T-cell (primary cell): Measurements from ENCODE around the gene SOBP. TPM values are rescaled to one million over a fixed set of nuclear protein-coding genes. Genes with fewer than 3 reads are reported as not detected.

Experiments
- ATAC-seq, 4 experiments: fragments of 200-7000 bp in 3 of 4; fragments of 150-1000 bp in 1 of 4; cut with Tn5 transposase; replicated peaks in 1 of 4; 1 replicate in 3 of 4; 2 replicates in 1 of 4; pipeline ENCODE4 v1.10.0; 2021; ENCODE audit warnings: moderate library complexity in 3 of 4, mild to moderate bottlenecking in 2 of 4, moderate number of reproducible peaks in 1 of 4
- CTCF ChIA-PET, 2 donors: fragments of 300-600 bp; sonication (Branson Sonifier 250); formaldehyde crosslinking; loops; one replicate each; lab custom pipeline; 2022; ENCODE audit warnings: antibody characterized with exemption in 2 of 2; lab: Charles Lee
- POLR2A ChIA-PET, 2 donors: fragments of 300-600 bp; sonication (Branson Sonifier 250); formaldehyde crosslinking; loops; one replicate each; lab custom pipeline; 2022; ENCODE audit warnings: antibody characterized with exemption in 2 of 2; lab: Charles Lee
- DNase-seq, 35 experiments: peaks; one replicate each; pipeline versions ENCODE4 v3.0.0 to v3.0.0-alpha.2; 2013 to 2023
- H3K27ac ChIP-seq: one replicate; pipeline ENCODE4 v1.5.1; 2013; ENCODE audit warnings: low read length
- H3K27me3 ChIP-seq, 2 experiments: replicated peaks in 1 of 2; 1 replicate in 1 of 2; 2 replicates in 1 of 2; pipeline versions ENCODE4 v1.6.1 to v1.7.0; 2013; ENCODE audit warnings: low read length in 1 of 2, mixed read lengths in 1 of 2; ENCODE audit not compliant: control insufficient read depth in 2 of 2, insufficient read depth in 2 of 2; ENCODE audit errors: extremely low read depth in 1 of 2
- H3K36me3 ChIP-seq, 2 donors: 1 replicate in 1 of 2; 2 replicates in 1 of 2; pipeline versions ENCODE4 v1.6.1 to v1.7.0; 2013; ENCODE audit warnings: low read length in 1 of 2; ENCODE audit not compliant: control insufficient read depth in 2 of 2, insufficient read depth in 1 of 2; ENCODE audit errors: extremely low read depth in 1 of 2
- H3K4me1 ChIP-seq, 2 experiments: 1 replicate in 1 of 2; 2 replicates in 1 of 2; pipeline versions ENCODE4 v1.6.1 to v1.7.0; 2013; ENCODE audit warnings: low read length in 2 of 2, mixed read lengths in 1 of 2; ENCODE audit not compliant: insufficient read depth in 2 of 2, control insufficient read depth in 1 of 2; ENCODE audit errors: extremely low read depth in 1 of 2
- H3K4me3 ChIP-seq, 2 donors: 1 replicate in 1 of 2; 2 replicates in 1 of 2; pipeline versions ENCODE4 v1.5.1 to v1.7.0; 2013; ENCODE audit warnings: mild to moderate bottlenecking in 2 of 2, low read length in 1 of 2, moderate library complexity in 1 of 2; ENCODE audit not compliant: control insufficient read depth in 1 of 2; ENCODE audit errors: extremely low read depth in 1 of 2
- H3K9me3 ChIP-seq: 2 replicates; pipeline ENCODE4 v1.7.0; 2013
- H3K27ac Mint-ChIP-seq, 2 donors: one replicate each; pipeline ENCODE4 v1.8.0; 2020 to 2021; ENCODE audit warnings: mild to moderate bottlenecking in 2 of 2, mixed read lengths in 2 of 2
- H3K27me3 Mint-ChIP-seq, 2 donors: one replicate each; pipeline ENCODE4 v1.8.0; 2021 to 2022; ENCODE audit warnings: mixed read lengths in 2 of 2
- H3K36me3 Mint-ChIP-seq: one replicate; pipeline ENCODE4 v1.8.0; 2021; ENCODE audit warnings: mixed read lengths
- H3K4me1 Mint-ChIP-seq, 3 donors: one replicate each; pipeline ENCODE4 v1.8.0; 2020 to 2022; ENCODE audit warnings: mixed read lengths in 3 of 3, mild to moderate bottlenecking in 1 of 3
- H3K4me3 Mint-ChIP-seq, 3 donors: one replicate each; pipeline ENCODE4 v1.8.0; 2020 to 2022; ENCODE audit warnings: mild to moderate bottlenecking in 3 of 3, mixed read lengths in 3 of 3, moderate library complexity in 3 of 3
- H3K9me3 Mint-ChIP-seq, 3 donors: one replicate each; pipeline ENCODE4 v1.8.0; 2020 to 2022; ENCODE audit warnings: mixed read lengths in 3 of 3
- WGBS: methylation state at CpG from one replicate; pipeline ENCODE4 v1.1.5; 2013; ENCODE audit warnings: missing lambda C conversion rate; ENCODE audit not compliant: insufficient coverage; 5-methylcytosine and 5-hydroxymethylcytosine counted together
- total RNA-seq, 35 experiments: library from RNA in 6 of 35; stranded (reverse) in 6 of 35; fragments of 120-200 nt in 1 of 35; gene quantifications; one replicate each; pipeline versions ENCODE4 v1.2.1 to v1.2.4 and lab custom pipeline; 2013 to 2026

Gene SOBP
- total RNA-seq, 5 donors from 2014 or later (not counting 1 experiment from before 2014, with no cell fraction given) = 0.30 to 0.95 (median 0.46) TPM

GRCh38 chr6:107620732-107621131 is 130.8 kb downstream of the SOBP start:
- WGBS = no CpG with 5 or more reads among the region's 2 CpGs
- Histone ChIP-seq H3K9me3 (no peaks in the 10 kb centered on the region), H3K4me3 (no peak overlapping the region), H3K4me1 (peaks cover 19 to 27% of the 10 kb centered on the region in 2 experiments), H3K27me3 (no peaks in the 10 kb centered on the region), H3K36me3 (no peaks in the 10 kb centered on the region), H3K27ac (no peak overlapping the region)
- ChIA-PET POLR2A (no interaction called here), CTCF (interaction anchor here in 1 of 2 donors (0.5 kb wide), 1 partner anchor 35 kb away, joined by 3 read pairs; no protein-coding TSS in a partner anchor)
- Mint-ChIP-seq H3K27me3 (no peaks in the 10 kb centered on the region), H3K9me3 (no peaks in the 10 kb centered on the region), H3K4me3 (no peak overlapping the region), H3K4me1 (peaks cover 31 to 34% (median 32%) of the 10 kb centered on the region in 3 donors), H3K27ac (peak overlapping the region in 1 of 2 donors; percentile 60), H3K36me3 (no peaks in the 10 kb centered on the region)
- ATAC-seq = no peak
- no peak for DNase-seq

DNA sequence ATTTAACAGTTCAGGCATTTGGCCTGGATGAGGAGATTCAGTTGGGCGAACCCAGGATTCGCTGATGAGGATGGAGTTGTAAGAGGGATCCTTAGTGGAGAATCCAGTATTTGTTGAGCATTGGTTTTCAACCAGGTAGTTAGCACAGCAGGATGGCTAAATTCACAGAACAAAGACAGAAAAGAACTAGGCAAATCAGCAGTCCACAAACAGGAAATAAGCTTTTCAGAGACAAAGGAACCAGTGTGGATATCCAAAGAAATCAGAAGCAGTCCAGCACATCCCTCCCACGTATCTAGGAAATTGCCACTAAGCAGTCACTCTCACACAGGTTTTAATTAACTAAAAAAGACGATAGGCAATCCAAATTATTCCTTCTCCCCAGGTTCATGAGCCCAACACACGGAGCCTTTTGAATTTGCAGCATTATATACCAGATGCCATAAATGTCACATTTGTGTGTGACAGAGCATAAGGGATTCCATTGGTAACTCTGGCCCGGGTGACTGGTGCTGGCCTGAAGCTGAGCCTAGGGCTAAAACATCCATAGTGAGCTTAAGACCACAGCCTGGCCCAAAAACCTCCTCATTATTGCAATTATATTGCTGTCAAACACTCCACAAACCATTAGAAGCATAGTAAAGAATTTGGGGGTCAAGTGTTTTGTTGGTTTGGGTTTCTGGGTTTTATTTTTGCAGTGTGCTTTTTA is 131.5 kb downstream of the SOBP start:
- ChIA-PET POLR2A (no interaction called here), CTCF (no interaction called here)
- Histone ChIP-seq H3K27me3 (no peaks in the 10 kb centered on the region), H3K36me3 (no peaks in the 10 kb centered on the region), H3K4me3 (no peak overlapping the region), H3K9me3 (no peaks in the 10 kb centered on the region), H3K27ac (no peak overlapping the region), H3K4me1 (peaks cover 19 to 27% of the 10 kb centered on the region in 2 experiments)
- WGBS = 97% methylated on average over 4 of the region's 6 CpGs
- Mint-ChIP-seq H3K4me1 (peaks cover 31 to 34% (median 32%) of the 10 kb centered on the region in 3 donors), H3K9me3 (no peaks in the 10 kb centered on the region), H3K4me3 (no peak overlapping the region), H3K27ac (no peak overlapping the region), H3K27me3 (no peaks in the 10 kb centered on the region), H3K36me3 (no peaks in the 10 kb centered on the region)
- DNase-seq (no peak), ATAC-seq (no peak)

DNA sequence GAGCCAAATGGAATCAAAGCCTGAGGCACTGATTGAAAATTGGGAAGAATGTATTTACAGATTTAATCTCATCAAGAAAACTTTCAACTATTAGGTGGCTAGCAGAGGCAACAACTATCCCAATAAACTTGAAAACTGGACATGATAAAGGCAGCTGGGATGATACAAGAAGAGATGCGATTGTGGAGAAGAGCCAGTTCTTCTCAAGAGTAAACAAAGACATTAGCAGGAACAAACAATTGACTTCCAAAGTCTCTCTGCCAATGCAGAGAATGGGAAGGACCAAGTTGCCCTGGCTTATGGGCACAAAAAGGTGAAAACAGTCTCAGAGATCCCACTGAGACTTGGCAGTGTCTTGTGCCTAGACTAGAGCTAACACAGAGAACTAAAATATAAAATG is 132.4 kb downstream of the SOBP start:
- peaks cover 19 to 27% of the 10 kb centered on the region in 2 experiments for H3K4me1 ChIP-seq
- no peaks in the 10 kb centered on the region for H3K27me3 ChIP-seq
- H3K9me3 Mint-ChIP-seq = no peaks in the 10 kb centered on the region
- POLR2A ChIA-PET = no interaction called here
- H3K27ac ChIP-seq = no peak overlapping the region
- H3K36me3 Mint-ChIP-seq = no peaks in the 10 kb centered on the region
- no peak overlapping the region for H3K4me3 ChIP-seq
- no peak overlapping the region for H3K4me3 Mint-ChIP-seq
- no peaks in the 10 kb centered on the region for H3K36me3 ChIP-seq
- H3K27me3 Mint-ChIP-seq = no peaks in the 10 kb centered on the region
- no CpG with 5 or more reads among the region's 1 CpG for WGBS
- H3K9me3 ChIP-seq = no peaks in the 10 kb centered on the region
- CTCF ChIA-PET = no interaction called here
- no peak overlapping the region for H3K27ac Mint-ChIP-seq
- DNase-seq (no peak), ATAC-seq (no peak)
- H3K4me1 Mint-ChIP-seq = peaks cover 31 to 34% (median 32%) of the 10 kb centered on the region in 3 donors

DNA sequence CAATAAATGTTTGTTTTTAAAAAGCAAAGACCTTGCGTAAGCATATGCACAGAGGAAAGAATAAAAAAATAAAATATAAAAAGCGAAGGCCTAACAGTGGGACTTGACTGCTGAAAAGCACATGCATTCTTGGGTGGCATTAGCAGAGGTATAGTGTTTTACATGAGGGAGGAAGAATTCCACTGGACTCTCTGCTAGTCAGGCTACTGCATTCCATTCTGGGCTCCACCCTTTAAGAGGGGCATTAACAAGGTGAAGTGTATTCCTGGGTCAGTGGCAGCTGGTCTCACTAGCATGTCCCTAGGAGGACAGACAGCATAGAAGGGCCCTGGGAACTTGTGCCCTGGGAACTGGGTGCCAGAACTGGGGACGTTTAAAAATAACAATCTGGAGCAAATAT is 134.1 kb downstream of the SOBP start:
- Histone ChIP-seq H3K4me1 (peaks cover 8 to 11% of the 10 kb centered on the region in 2 experiments), H3K9me3 (no peaks in the 10 kb centered on the region), H3K36me3 (no peaks in the 10 kb centered on the region), H3K4me3 (no peak overlapping the region), H3K27ac (no peak overlapping the region), H3K27me3 (no peaks in the 10 kb centered on the region)
- DNase-seq (no peak), ATAC-seq (no peak)
- peaks cover 19 to 25% (median 20%) of the 10 kb centered on the region in 3 donors for H3K4me1 Mint-ChIP-seq
- 83% methylated on average over 2 of the region's 3 CpGs for WGBS
- H3K4me3 Mint-ChIP-seq = no peak overlapping the region
- POLR2A ChIA-PET = interaction anchor here in 1 of 2 donors (0.6 kb wide), 1 partner anchor 498 kb away, joined by 3 read pairs; no protein-coding TSS in a partner anchor
- CTCF ChIA-PET = no interaction called here
- H3K27me3 Mint-ChIP-seq = no peaks in the 10 kb centered on the region
- no peaks in the 10 kb centered on the region for H3K9me3 Mint-ChIP-seq
- no peak overlapping the region for H3K27ac Mint-ChIP-seq
- H3K36me3 Mint-ChIP-seq = no peaks in the 10 kb centered on the region

DNA sequence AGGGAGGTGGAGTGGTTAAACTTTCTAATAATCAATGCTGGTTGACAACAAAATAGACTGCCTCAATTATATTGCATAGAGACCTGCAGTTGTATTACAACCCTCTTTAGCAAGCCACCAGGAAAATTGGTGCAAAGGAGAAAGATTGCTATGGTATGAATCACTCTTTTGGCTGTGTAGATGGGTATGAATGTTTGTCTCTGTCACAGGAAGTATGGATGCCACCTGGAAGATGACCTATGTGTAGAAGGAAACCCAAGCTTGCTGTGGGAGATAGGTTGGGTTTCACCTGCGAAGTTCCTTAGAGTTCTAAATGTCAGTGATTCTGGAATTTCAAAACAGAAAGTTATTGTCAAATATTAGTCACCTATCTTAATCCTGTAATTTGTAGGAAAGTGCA is 134.6 kb downstream of the SOBP start:
- CTCF ChIA-PET = no interaction called here
- Histone ChIP-seq H3K9me3 (no peaks in the 10 kb centered on the region), H3K27me3 (peaks cover 0 to 1% of the 10 kb centered on the region in 2 experiments), H3K4me1 (peaks cover 3 to 6% of the 10 kb centered on the region in 2 experiments), H3K36me3 (no peaks in the 10 kb centered on the region), H3K4me3 (no peak overlapping the region), H3K27ac (no peak overlapping the region)
- POLR2A ChIA-PET = no interaction called here
- Mint-ChIP-seq H3K27me3 (no peaks in the 10 kb centered on the region), H3K4me3 (no peak overlapping the region), H3K9me3 (no peaks in the 10 kb centered on the region), H3K27ac (no peak overlapping the region), H3K4me1 (peaks cover 14 to 20% (median 15%) of the 10 kb centered on the region in 3 donors), H3K36me3 (no peaks in the 10 kb centered on the region)
- ATAC-seq (no peak), DNase-seq (no peak)
- no CpG with 5 or more reads among the region's 1 CpG for WGBS

DNA sequence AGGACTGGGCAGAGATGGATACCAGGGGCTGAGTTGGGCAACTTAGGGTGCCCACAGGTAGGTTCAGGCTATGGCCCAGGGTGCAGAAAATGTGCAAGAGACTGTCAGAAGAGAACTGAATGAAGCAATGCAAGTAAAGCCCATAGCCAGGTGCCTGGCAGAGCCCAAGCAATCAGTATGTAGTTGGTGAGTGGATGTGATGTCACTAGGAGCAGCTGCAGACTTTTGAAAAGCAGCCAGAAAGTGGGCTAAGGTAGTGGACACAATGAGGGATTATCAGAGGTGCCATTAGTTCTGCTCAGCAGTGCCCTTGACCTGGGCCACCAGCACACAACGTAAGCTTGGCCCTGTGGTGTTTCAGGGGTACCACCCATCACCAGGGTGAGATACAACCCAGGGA is 135.3 kb downstream of the SOBP start:
- ATAC-seq (no peak), DNase-seq (no peak)
- Mint-ChIP-seq H3K4me3 (no peak overlapping the region), H3K4me1 (peaks cover 11 to 16% (median 13%) of the 10 kb centered on the region in 3 donors), H3K36me3 (no peaks in the 10 kb centered on the region), H3K9me3 (no peaks in the 10 kb centered on the region), H3K27me3 (peaks cover 0 to 3% of the 10 kb centered on the region in 2 donors), H3K27ac (no peak overlapping the region)
- CTCF ChIA-PET = interaction anchor here in 1 of 2 donors (0.6 kb wide), 1 partner anchor 639 kb away, joined by 6 read pairs; no protein-coding TSS in a partner anchor
- Histone ChIP-seq H3K4me1 (peaks cover 2 to 3% of the 10 kb centered on the region in 2 experiments), H3K4me3 (no peak overlapping the region), H3K36me3 (no peaks in the 10 kb centered on the region), H3K27me3 (peaks cover 0 to 3% of the 10 kb centered on the region in 2 experiments), H3K27ac (no peak overlapping the region), H3K9me3 (no peaks in the 10 kb centered on the region)
- POLR2A ChIA-PET = no interaction called here
- 75% methylated on average over 1 of the region's 1 CpG for WGBS
